GM18511 (cell line): ENCODE measurements around the gene KCNK15.

Experiments
- ATAC-seq: cut with Tn5 transposase; IDR thresholded peaks from one replicate; pipeline ENCODE4 v1.9.1; 2021; ENCODE audit warnings: mild to moderate bottlenecking, moderate library complexity; ENCODE audit not compliant: unreplicated experiment

Gene KCNK15

DNA sequence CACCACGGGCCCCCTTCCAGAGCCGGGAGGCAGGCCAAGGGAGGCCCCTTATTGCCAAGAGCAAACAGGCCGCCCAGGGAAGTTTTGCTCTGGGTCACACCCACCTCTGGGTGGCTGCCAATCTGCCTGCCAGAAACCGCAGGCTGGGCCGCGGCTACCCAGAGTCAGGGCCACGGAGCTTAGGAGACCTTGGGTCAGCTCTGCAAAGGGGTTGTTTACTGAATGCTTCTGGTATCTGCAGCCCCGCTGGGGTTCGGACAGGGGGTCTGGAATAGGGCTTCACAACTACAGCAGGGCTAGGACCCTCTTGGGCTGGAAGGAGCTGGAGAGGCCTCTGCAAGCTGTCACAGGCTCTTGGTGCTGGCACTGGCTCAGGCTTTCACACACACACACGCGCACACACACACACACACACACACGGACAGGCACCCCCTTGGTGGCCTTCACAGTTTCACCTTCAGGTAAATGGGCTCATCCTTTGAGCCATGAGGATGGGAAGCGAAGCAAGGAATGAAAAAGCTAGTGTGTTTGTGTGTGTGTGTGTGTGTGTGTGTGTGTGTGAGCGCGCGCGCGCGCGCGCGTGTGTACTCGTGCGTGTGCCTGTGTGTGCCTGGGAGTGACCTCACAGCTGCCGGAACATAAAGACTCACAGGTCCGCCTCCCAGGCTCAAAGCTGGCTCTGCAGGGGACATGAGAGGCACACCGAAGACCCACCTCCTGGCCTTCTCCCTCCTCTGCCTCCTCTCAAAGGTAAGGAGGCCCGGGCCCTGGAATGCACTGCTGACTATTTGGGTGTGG is 30.8 kb upstream of the KCNK15 start, which contains the start of gene CCN5:
Gene CCN5, plus strand, starts transcription at position 669 of the 798 bp plus-strand sequence. Its CDS starts 22 bp downstream, at position 691.
- no peak for ATAC-seq

DNA sequence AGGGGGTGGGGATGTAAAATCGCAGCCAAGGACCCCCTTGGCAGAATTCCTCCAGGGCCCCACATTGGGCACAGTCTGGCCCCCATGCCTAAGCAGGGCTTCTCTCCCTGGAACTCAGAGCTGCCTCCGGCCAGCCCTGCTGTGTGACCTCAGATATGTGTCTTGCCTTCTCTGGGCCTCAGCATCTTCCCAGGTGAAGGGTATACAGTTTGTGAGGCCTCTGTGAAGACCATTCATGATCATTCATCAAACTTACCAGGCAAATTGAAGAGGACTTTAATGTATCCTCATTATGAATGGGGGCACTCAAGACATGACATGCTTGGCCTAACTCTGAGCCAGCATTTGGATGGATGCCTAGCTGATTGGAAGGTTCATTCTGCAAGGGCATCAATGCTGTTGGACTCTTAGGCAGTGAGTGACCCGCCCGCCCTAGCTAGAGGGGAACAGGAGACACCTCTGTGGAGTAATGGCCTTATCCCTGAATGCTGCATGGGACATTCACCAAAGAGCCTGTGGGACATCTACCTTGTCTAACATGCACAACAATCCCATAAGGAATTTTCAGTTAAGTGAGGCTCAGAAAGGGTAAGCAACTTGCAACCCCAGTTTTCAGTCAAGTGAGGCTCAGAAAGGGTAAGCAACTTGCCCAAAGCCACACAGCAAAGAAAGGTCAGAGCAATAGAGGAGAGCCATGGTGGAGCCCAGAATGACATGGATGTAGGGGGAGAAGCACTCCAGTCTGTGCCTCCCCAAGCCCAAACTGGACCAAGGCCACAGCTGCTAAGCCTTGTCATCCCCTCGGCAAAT is 30.0 kb upstream of the KCNK15 start:
- no peak for ATAC-seq

DNA sequence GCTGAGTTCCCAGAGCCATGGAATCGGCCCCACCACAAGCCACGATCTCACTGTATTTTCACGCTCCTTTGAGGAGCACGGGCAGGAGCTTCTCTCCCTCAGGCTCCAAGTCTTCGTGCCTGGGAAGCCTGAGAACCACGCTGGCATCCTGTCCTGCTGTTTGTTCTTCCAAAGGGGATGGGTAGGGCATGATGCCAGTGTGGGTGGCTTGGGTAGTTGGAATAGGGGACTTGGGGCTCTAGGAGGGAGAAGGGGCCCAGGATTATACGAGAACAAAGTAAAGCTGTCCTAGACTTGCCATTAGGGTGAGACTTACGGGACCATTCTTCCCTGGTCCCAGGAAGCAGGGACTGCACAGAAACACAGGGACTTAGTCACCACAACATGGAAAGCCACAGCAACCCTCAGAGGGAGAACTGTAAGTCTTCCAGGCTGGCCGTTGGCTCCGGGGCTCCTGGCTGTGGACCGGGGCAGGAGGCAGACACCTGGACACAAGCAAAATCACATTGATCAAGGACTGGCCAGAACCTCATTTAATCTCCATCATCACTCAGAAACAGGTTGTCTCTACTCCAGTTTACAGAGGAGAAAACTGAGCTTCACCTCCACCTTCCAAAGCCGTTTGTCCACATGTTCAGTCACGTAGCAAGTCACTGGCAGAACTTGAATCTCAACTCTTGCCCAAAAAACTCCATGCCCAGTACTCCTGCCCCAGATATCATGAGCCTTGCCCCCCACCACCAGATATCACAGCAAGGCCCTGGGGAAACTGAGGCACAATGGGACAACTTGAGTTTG is 29.2 kb upstream of the KCNK15 start:
- no peak for ATAC-seq

DNA sequence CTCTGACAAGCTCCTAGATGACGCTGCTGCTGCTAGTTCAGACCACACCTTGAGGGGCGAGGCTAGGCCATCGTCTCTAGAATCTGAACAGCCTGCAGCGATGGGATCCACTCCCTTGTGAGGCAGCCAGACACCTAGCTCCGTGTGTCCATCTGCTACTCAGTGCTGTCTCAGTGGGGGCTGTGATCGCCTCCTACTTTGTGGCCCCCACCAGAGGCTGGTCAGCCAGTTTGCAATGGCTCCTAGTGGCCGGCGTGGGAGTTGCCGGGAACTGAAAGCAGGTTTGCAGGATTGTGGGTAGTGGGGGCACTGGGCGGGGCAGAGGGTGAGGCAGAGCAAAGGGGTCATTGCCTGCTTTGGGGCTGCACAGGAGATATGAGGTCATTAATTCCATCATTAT is 27.7 kb upstream of the KCNK15 start:
- ATAC-seq = no peak

DNA sequence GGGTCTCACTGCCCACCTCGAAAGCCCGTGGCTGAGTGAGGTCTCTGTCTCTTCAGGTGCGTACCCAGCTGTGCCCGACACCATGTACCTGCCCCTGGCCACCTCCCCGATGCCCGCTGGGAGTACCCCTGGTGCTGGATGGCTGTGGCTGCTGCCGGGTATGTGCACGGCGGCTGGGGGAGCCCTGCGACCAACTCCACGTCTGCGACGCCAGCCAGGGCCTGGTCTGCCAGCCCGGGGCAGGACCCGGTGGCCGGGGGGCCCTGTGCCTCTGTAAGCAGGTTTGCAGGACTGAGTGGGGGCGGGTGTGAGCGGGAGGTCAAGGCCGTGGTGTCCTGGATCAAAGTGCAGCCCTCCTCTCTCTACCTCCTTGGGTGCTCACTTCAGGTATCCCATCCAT is 25.8 kb upstream of the KCNK15 start:
- ATAC-seq = no peak

DNA sequence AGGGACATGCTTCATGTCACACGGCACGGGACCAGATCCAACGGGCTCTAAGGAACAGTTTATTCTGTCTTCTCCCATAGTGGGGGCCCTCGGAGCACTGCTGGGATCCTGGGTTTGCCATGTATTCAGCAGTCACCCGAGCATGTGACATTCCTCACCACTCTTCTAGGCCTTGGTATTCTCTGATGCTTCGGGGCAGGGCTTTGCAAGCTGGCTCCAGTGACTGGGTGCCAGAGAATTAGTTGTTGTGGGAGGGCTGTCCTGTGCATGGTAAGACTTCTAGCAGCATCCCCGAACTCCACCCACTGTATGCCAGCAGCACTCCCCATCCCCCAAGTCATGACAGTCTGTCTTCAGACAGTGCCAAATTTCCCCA is 25.1 kb upstream of the KCNK15 start:
- ATAC-seq = no peak

DNA sequence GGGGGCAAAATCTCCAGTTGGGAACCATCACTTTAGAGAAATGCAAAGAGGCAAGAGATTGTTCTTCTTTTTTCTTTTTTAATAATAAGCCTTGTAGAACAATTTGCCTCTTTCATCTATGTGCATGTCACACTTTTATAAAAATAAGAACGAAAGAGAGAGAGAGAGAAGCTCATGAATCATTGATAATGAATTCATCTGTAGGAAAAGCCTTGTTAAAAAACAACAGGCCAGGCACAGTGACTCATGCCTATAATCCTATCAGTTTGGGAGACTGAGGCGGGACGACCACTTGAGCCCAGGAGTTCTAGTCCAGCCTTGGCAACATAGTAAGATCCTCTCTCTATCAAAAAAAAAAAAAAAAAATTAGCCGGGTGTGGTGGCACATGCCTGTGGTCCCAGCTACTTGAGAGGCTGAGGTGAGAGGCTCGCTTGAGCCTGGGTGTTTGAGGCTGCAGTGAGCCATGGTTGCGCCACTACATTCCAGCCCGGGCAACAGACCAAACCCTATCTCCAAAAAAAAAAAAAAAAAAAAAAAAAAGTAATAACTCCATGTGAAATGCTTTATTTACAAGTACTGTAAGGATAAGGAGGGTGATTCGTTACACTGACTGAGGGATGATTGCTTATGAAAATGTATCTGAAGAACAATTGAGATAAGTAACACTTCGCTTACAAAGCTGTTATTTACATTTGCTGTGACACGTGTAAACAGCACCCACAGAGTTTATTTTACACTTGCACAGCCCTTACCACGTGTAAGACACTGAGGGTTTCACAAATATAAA is 24.5 kb upstream of the KCNK15 start:
- ATAC-seq = no peak

DNA sequence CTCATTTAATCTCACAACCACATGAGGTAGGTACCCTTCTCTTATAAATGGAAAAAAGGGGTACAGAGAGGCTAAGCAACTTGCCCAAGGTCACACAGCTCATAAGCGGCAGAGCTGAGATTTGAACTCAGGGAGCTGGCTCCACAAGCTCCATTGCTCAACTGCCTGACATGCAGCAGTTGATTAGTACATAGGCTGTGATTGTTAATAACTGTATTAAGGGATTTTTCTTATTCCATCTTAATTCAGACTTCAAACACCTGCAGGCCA is 23.9 kb upstream of the KCNK15 start:
- ATAC-seq = no peak

DNA sequence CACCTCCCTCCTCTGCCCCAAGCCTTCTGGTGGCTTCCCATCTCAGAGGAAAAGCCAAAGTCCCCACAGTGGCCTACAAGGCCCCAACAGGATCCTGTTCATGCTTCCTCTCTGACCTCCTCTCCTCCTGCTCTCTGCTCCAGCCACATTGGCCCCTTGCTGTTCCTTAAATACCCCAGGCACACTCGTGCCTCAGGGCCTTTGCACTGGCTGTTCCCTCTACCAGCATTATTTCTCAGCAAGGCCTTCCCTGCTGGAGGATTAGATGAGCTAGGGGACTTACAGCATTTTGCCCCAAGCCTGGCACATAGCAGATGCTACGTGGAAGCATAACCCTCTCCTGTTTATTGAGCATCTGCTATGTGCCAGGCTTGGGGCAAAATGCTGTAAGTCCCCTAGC is 22.7 kb upstream of the KCNK15 start:
- no peak for ATAC-seq

DNA sequence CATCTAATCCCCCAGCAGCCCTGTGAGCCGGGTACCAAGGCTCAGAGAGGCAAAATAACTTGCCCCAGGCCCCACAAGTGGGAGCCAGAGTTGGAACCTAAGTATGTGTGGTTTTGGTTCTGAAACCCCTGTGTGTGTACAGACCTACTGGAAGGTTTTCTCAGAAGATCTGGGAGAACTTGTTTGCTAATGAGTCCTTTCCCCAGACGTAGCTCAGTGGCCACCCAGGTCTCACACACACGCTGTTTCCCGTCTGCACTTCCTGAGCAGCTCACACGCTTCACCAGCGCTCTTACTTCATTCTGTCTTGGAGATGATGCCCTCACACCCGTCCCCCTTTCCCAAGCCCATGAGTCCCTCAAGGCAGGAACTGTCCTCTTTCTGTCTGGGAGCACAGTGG is 22.3 kb upstream of the KCNK15 start:
- no peak for ATAC-seq

DNA sequence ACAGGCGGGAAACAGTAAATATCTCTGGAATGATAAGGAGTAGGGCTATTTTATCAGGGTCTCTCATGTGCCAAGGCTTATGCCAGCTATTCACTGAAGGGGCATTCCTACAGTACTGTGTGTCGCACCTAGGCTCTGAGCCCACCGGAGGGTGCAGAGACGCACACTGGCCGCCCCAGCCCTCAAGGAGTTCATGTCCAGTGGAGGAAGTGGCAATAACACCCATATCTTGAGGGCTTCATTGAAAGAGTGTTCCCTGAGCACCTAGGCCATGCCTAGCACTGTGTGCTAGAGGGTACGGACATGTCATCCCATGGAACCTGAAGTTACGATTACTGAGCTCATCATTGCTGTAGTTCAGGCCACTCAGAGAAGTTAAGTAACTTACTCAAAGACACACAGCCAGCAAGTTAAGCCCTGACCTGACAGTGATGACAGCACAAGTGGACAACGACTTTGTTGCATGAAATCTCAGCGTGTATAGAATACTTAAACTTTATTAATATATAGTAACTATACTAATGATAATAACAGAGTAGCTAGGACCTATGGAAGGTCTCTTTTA is 21.8 kb upstream of the KCNK15 start:
- no peak for ATAC-seq

DNA sequence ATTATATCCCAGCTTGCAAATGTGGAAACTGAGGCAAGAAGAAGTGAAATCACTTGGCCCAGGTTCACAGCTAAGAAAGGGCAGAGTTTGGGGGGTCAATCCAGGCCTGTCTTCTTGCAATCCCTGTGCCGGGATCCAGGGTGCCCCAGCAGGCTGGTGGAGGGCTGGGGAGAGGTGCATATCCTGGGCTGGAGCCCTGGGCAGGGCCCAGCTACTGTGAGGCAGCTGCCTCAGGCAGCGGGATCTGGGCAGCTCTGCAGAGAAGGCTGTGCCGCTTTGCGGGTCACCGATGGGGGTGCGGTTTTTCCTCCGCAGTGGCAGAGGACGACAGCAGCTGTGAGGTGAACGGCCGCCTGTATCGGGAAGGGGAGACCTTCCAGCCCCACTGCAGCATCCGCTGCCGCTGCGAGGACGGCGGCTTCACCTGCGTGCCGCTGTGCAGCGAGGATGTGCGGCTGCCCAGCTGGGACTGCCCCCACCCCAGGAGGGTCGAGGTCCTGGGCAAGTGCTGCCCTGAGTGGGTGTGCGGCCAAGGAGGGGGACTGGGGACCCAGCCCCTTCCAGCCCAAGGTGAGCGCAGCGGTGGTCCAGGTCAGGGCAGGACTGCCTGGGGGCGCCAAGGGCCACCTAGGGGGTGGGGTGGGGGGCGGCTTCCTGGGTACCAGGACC is 21.1 kb upstream of the KCNK15 start:
- ATAC-seq = no peak

DNA sequence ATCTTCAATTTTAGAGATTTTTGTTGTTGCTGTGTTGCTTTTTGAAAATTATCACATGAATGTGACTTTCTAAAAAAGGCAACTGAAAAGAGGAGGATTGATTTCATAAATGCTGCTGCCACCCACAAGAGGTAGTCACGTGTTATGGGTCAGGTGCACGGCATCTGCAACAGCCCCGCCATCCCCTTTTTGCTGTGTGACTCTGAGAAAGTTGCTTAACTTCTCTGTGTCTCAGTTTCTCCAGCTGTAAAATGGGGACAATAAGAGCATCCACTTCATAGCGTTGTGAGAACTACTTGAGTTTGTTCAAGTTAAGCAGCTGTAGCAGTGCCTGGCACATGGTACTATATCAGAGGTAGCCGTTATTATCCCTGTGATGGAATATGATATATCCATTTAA is 19.8 kb upstream of the KCNK15 start:
- no peak for ATAC-seq

DNA sequence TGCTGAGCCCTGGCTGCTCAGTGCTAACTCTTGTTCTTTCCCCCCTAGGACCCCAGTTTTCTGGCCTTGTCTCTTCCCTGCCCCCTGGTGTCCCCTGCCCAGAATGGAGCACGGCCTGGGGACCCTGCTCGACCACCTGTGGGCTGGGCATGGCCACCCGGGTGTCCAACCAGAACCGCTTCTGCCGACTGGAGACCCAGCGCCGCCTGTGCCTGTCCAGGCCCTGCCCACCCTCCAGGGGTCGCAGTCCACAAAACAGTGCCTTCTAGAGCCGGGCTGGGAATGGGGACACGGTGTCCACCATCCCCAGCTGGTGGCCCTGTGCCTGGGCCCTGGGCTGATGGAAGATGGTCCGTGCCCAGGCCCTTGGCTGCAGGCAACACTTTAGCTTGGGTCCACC is 18.6 kb upstream of the KCNK15 start:
- no peak for ATAC-seq

DNA sequence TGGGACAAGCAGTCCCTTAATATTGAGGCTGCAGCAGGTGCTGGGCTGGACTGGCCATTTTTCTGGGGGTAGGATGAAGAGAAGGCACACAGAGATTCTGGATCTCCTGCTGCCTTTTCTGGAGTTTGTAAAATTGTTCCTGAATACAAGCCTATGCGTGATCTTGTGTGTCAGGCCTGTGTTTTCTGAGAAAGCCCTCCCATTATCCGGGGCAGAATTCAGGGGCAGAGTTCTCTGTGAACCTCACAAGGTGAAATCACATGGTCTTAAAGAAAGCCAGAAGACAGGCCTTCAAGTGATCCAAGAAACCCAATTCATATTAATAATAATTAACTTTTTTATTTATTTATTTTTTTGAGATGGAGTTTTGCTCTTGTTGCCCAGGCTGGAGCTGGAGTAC is 18.0 kb upstream of the KCNK15 start:
- ATAC-seq = no peak

DNA sequence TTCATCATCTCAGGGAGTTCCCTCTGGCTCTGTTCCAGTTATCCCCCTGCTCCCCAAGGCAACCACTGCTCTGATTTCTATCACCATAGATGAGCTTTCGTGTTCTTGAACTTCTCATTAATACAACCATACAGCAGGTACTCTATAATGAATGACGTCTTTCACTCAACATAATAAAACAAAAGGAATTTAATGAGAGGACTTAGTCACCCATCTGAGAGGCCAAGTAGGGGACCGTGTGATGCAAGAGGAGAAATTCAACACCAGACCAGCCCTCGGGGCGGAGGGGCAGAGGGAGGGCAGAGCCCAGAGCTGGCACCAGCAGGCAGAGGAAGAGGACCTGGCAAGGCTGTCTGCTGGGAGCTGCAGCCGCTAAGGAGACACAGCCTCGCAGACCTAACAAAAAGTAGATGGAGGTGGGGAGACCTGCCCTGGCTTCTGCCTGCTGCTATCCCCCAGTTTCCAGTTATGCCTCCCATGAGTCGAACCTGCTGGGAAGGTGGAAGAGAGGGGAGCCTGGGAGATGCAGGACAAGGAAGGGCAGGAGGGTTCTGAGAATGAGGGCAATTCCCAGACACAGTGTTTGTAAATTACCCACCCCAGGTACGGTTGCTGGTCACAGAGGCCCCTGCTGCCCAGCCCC is 16.7 kb upstream of the KCNK15 start:
- no peak for ATAC-seq

DNA sequence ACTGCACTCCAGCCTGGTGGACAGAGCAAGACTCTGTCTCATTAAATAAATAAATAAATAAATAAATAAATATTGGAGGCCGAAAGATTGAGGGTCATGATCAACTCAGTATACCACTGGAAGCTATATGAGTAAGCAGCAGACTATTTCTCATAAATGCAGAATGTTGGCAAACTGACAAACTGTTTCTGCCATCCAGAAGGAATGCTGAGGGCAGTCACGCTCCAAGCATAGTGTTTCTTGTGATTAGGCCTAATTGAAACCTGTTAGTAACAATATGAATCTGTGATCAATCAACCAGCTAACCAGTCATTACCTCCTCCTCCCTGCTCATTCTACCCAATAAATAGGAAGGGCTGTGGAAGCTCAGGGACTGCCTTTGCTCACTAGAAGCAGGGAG is 15.2 kb upstream of the KCNK15 start:
- no peak for ATAC-seq

DNA sequence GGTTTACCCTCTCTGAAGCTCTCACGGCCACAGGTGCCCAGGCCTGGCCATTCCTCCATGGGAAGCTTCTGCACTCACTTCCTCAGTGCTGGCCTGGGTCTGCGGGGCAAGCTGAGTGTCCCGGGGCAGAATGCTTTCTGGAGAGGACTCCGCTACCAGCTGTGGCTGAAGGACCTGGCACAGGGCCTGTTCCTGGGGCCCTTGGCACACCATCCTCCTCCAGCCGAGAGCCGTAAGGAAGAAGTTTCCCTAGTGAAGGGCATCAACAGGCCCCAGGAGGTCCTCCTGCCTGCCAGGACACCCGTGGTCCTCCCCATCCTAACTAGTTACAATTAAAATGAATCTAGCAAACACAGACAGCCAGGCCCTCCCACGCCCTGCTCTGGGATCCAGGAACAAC is 14.0 kb upstream of the KCNK15 start:
- no peak for ATAC-seq

DNA sequence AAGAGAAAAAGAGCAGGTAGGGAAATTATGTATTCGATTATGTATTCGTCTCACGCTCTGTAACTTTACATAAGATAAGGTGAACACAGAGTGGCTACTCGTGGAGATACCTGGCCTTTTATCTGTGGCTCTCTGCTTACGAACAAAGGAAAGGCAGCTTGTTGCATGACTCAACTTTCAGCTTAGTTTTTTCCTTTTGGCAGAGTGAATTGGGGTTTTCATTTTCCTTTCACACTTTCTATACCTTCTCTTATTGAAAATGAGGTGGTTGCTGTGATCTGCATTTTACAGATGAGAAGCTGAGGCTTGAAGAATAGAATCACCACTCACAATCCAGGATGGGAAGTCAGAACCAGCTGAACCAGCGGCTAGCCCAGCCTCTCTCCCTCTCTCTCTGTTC is 13.3 kb upstream of the KCNK15 start:
- no peak for ATAC-seq
